ENCODE measurements around the gene CNPY1. TPM values are rescaled to one million over a fixed set of nuclear protein-coding genes. Genes with fewer than 3 reads are reported as not detected.

CNPY1 gene
- total RNA-seq, 1 donor, result not detected

DNA sequence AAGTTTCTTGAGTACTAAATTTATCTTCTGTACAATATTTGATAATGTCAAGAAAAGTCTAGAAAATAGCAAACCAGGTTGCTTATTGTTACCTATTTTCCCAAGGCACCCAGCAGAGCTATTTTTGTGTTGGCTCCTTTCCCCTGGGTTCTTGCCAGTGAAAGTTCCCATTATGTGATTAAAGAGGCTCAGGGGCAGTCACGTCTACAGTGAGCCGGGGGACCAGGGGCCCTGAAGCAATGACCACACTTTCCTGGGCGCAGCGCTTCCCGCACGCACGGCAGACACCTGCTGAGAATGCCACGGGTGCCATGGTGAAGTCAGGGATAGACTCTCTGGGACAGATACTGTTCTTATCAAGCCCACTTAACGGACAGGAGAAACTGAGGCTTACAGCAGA is 10.4 kb upstream of the CNPY1 start:
- no peaks in the 10 kb centered on the region for H3K27me3 ChIP-seq (ENCODE audit: insufficient read depth, low read length)
- H3K4me1 ChIP-seq (ENCODE audit: insufficient read depth, low read length), result no peaks in the 10 kb centered on the region
- H3K4me3 ChIP-seq (ENCODE audit: low read length), result no peak overlapping the region
- no peaks in the 10 kb centered on the region for H3K9me3 ChIP-seq (ENCODE audit: low read depth, low read length)

GRCh38 chr7:155555116-155555695 is 8.8 kb upstream of the CNPY1 start:
- Histone ChIP-seq H3K4me1 (ENCODE audit: insufficient read depth, low read length) (no peaks in the 10 kb centered on the region), H3K4me3 (ENCODE audit: low read length) (no peak overlapping the region), H3K27me3 (ENCODE audit: insufficient read depth, low read length) (no peaks in the 10 kb centered on the region), H3K9me3 (ENCODE audit: low read depth, low read length) (no peaks in the 10 kb centered on the region)

GRCh38 chr7:155553871-155554270 is 7.5 kb upstream of the CNPY1 start:
- no peaks in the 10 kb centered on the region for H3K4me1 ChIP-seq (ENCODE audit: insufficient read depth, low read length)
- no peaks in the 10 kb centered on the region for H3K9me3 ChIP-seq (ENCODE audit: low read depth, low read length)
- H3K4me3 ChIP-seq (ENCODE audit: low read length), result no peak overlapping the region
- no peaks in the 10 kb centered on the region for H3K27me3 ChIP-seq (ENCODE audit: insufficient read depth, low read length)

- no peaks in the 10 kb centered on the region for H3K9me3 ChIP-seq (ENCODE audit: low read depth, low read length)
- H3K4me3 ChIP-seq (ENCODE audit: low read length), result no peak overlapping the region
- H3K4me1 ChIP-seq (ENCODE audit: insufficient read depth, low read length), result no peaks in the 10 kb centered on the region
- H3K27me3 ChIP-seq (ENCODE audit: insufficient read depth, low read length), result no peaks in the 10 kb centered on the region
These were observed 5.6 kb upstream of the CNPY1 start for GRCh38 chr7:155551785-155552611.

- Histone ChIP-seq H3K4me3 (ENCODE audit: low read length) (no peak overlapping the region), H3K27me3 (ENCODE audit: insufficient read depth, low read length) (no peaks in the 10 kb centered on the region), H3K4me1 (ENCODE audit: insufficient read depth, low read length) (no peaks in the 10 kb centered on the region), H3K9me3 (ENCODE audit: low read depth, low read length) (no peaks in the 10 kb centered on the region)
These were observed 4.6 kb upstream of the CNPY1 start for GRCh38 chr7:155550916-155551315.

DNA sequence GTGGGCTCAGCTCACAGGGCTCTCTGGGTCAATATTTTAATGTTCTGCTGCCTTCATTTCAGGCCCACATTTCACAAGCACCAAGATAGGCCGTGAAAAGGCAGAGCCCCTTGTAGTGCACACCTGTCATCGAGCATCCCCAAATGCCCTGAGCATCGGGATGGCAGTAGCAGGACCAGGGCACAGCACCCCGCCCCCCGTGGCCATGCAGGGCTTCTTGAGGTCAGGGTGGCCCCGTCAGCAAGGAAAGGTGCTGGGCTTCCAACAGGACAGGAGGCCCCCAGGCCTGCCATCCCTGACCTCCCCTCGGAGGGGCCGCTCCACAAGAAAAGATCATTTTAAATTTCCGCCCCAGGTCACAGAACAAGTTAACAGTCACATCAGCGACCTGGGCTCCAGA is 2.9 kb upstream of the CNPY1 start:
- Histone ChIP-seq H3K27me3 (ENCODE audit: insufficient read depth, low read length) (no peaks in the 10 kb centered on the region), H3K4me1 (ENCODE audit: insufficient read depth, low read length) (no peaks in the 10 kb centered on the region), H3K9me3 (ENCODE audit: low read depth, low read length) (no peaks in the 10 kb centered on the region), H3K4me3 (ENCODE audit: low read length) (no peak overlapping the region)

- Histone ChIP-seq H3K4me3 (ENCODE audit: low read length) (no peak overlapping the region), H3K27me3 (ENCODE audit: insufficient read depth, low read length) (no peaks in the 10 kb centered on the region), H3K4me1 (ENCODE audit: insufficient read depth, low read length) (no peaks in the 10 kb centered on the region), H3K9me3 (ENCODE audit: low read depth, low read length) (no peaks in the 10 kb centered on the region)
These were observed 917 bp upstream of the CNPY1 start for GRCh38 chr7:155547161-155547791.

DNA sequence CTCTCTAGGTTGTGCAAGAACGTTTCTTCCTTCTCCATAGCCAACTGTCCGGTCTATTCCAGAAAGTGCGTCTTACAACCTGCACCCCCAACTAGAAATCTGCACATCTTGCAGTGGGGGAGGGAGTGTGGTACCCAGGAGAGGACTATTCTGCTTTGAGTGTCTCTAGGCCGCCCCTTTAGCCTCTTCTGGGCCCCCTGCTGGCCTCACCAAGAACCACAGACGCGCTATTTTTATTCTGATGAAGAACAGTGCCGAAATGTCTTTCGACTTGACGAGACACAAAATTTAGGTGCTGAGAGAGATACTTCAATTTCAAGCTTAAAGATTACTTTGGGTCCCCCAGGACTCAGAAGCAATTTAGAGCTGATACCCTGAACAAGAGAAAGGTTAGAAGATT is 1.0 kb downstream of the CNPY1 start:
- no peaks in the 10 kb centered on the region for H3K4me1 ChIP-seq (ENCODE audit: insufficient read depth, low read length)
- no peaks in the 10 kb centered on the region for H3K9me3 ChIP-seq (ENCODE audit: low read depth, low read length)
- no peaks in the 10 kb centered on the region for H3K27me3 ChIP-seq (ENCODE audit: insufficient read depth, low read length)
- H3K4me3 ChIP-seq (ENCODE audit: low read length), result no peak overlapping the region

DNA sequence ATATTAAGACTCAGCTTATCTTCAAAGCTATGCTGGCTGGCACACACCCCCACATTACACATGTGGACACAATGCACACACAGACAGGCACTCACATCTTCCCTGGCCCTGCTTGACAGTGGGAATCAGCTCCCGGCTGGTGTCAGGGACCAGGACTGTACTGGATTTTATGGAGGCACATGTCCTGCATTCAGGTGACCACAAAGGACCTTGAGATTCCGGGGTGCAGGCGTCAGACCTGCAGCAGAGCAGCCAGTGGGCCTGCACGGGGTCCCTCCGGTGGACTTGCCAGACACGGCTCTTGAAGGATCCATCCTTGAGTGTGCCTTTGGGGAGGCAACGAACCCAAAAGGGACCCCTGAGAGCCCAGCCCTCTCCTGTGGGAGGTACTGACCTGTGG is 1.9 kb downstream of the CNPY1 start:
- Histone ChIP-seq H3K4me3 (ENCODE audit: low read length) (no peak overlapping the region), H3K27me3 (ENCODE audit: insufficient read depth, low read length) (no peaks in the 10 kb centered on the region), H3K4me1 (ENCODE audit: insufficient read depth, low read length) (no peaks in the 10 kb centered on the region), H3K9me3 (ENCODE audit: low read depth, low read length) (no peaks in the 10 kb centered on the region)

DNA sequence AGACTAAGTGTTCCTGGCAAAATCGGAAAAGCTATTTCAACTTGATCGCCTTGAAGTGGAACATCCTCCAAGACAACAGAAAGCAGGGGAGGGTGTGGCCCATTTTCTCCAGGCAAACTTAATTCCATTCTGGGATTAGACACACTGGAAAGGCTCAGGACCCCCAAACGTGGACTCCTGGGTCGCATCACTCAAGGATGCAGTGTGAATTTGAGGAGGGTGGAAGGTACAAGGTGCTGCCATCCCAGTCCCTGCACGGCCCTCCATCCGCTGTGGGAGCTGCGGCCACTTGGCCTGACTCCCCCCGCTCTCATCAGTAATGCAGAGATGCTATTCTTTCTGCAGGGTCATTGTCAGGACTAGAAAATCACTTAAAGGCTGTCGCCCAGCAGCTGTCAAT is 2.4 kb downstream of the CNPY1 start:
- no peaks in the 10 kb centered on the region for H3K9me3 ChIP-seq (ENCODE audit: low read depth, low read length)
- no peaks in the 10 kb centered on the region for H3K27me3 ChIP-seq (ENCODE audit: insufficient read depth, low read length)

DNA sequence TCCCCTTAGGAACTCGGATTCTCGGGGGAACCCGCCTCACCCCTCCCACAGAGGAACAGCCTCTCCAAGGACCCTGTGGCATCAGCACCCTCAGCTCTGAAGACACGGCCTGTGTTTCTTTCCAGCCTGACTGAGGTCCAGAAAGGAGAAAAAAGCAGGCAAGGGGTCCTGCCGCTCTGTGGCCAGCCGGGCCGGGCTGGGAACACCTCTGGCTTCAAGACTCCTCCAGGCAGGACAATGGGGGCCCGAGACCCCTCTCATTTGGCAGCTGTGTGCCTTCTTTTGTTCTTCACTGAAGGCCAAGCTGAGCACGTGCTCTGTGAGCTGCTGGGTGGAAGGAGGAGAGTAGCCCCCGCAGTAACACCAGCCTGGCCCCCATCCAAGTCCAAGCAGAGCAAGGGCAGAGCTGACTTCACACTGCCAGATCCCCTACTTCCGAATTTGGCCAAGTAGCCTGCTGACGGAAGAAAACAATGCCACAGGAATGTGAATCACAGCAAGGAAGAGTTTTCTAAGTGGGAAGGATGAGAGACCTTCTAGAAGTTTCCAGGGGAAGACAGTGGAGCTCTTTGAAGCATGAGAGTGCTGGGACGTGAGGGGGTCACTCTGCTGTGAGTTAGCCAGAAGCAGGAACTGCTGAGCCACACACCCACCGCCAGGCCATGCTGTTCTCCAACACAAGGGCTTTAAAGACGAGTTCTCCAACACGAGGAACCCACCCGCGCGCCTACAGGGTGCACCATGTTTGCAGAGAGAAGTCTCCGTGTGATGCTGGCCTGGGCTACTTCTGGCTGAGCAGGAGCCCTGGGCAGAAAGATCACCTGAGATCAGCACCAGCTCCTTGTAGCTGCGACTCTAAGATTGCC is 3.1 kb downstream of the CNPY1 start:
- Histone ChIP-seq H3K4me1 (ENCODE audit: insufficient read depth, low read length) (no peaks in the 10 kb centered on the region), H3K9me3 (ENCODE audit: low read depth, low read length) (no peaks in the 10 kb centered on the region), H3K4me3 (ENCODE audit: low read length) (no peak overlapping the region), H3K27me3 (ENCODE audit: insufficient read depth, low read length) (no peaks in the 10 kb centered on the region)

More for the DNA sequence above, 2.4 kb downstream of the CNPY1 start:
- no peaks in the 10 kb centered on the region for H3K4me1 ChIP-seq (ENCODE audit: insufficient read depth, low read length)
- H3K4me3 ChIP-seq (ENCODE audit: low read length), result no peak overlapping the region

DNA sequence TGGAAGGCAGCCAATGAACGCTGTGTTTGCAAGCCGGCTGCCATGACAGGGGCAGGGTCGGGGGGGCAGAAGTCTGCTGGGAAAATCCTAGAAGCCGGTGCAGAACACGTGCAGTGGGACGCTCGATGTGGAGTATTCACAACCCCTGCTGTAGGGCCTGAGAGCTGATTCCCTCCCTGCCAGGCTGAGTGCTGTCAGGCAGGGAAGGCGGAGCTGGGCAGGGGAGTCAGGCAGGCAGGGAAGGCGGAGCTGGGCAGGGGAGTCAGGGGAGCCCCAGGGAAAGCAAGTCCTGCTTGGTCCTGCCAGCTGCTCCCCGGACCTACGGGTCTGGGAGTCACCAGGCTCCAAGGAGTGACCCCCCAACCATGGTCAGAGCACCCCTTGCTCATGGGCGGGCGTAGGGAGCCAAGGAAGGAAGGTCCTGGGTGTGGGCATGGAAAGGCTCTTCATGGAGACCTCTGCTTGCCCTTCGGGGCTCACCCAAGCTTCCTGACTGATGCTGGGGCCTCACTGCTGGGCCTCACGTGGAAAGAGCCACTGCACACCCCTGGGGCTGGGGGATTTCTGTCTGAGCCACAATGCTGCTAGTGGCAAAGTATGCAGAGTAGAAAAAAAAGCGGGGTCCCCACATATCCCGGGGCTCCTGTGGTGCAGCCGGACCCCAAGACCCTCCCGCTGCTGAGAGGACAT is 4.2 kb downstream of the CNPY1 start:
- H3K9me3 ChIP-seq (ENCODE audit: low read depth, low read length), result no peaks in the 10 kb centered on the region
- no peaks in the 10 kb centered on the region for H3K4me1 ChIP-seq (ENCODE audit: insufficient read depth, low read length)
- no peaks in the 10 kb centered on the region for H3K27me3 ChIP-seq (ENCODE audit: insufficient read depth, low read length)
- H3K4me3 ChIP-seq (ENCODE audit: low read length), result no peak overlapping the region

- no peak overlapping the region for H3K4me3 ChIP-seq (ENCODE audit: low read length)
- H3K9me3 ChIP-seq (ENCODE audit: low read depth, low read length), result no peaks in the 10 kb centered on the region
- peaks cover 15% of the 10 kb centered on the region for H3K27me3 ChIP-seq (ENCODE audit: insufficient read depth, low read length)
- H3K4me1 ChIP-seq (ENCODE audit: insufficient read depth, low read length), result no peaks in the 10 kb centered on the region
These were observed 5.8 kb downstream of the CNPY1 start for GRCh38 chr7:155540553-155540952.

DNA sequence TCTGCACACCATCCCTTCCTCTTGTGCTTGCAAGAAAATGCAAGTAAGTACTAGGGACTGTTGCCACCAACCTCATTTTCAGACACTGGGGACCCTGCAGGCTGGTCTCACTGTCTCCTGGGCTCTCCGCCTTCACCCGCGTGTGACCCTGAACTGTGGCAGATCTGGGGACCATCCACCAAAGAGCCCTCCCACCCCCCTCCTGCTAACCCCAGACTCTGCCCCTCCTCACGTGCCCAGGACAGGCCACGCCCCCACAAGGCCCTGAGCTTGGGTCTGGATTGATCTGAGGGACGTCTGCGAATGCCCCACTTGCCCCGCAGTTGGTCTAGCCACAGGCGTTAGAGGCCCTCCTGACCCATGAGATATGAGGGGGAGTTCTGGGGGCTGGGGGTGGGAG is 8.1 kb downstream of the CNPY1 start:
- Histone ChIP-seq H3K27me3 (ENCODE audit: insufficient read depth, low read length) (peaks cover 34% of the 10 kb centered on the region), H3K4me3 (ENCODE audit: low read length) (no peak overlapping the region), H3K4me1 (ENCODE audit: insufficient read depth, low read length) (peaks cover 6% of the 10 kb centered on the region), H3K9me3 (ENCODE audit: low read depth, low read length) (no peaks in the 10 kb centered on the region)

Measured in mononuclear cell (primary cell).